WTC11 (cell line): ENCODE data around the gene PELI3. TPM values are rescaled to one million over a fixed set of nuclear protein-coding genes. Genes with fewer than 3 reads are reported as not detected.

Experiments
- ATAC-seq: fragments of 200-7000 bp; cut with Tn5 transposase; 2 replicates; pipeline ENCODE4 v1.10.0; 2021; ENCODE audit warnings: mild to moderate bottlenecking, moderate library complexity
- CTCF ChIA-PET: fragments of 300-600 bp; sonication (Branson Sonifier 250); formaldehyde crosslinking; loops from one replicate; lab custom pipeline; 2021; ENCODE audit warnings: antibody characterized with exemption; lab: Charles Lee
- POLR2A ChIA-PET: fragments of 350-600 bp; sonication (Branson Sonifier 250); formaldehyde crosslinking; loops from one replicate; lab custom pipeline; 2021; ENCODE audit warnings: antibody characterized with exemption; lab: Charles Lee
- DNase-seq: peaks from one replicate; pipeline ENCODE4 v3.0.0; 2021; ENCODE audit warnings: low spot score
- H3K27ac Mint-ChIP-seq: 2 replicates; pipeline ENCODE4 v1.8.0; 2021; ENCODE audit warnings: mixed read lengths
- H3K27me3 Mint-ChIP-seq: 2 replicates; pipeline ENCODE4 v1.8.0; 2021; ENCODE audit warnings: low read depth, mild to moderate bottlenecking, moderate library complexity, mixed read lengths
- H3K36me3 Mint-ChIP-seq: 2 replicates; pipeline ENCODE4 v1.8.0; 2021; ENCODE audit warnings: mixed read lengths
- H3K4me1 Mint-ChIP-seq: 2 replicates; pipeline ENCODE4 v1.8.0; 2022; ENCODE audit warnings: mixed read lengths
- H3K4me3 Mint-ChIP-seq: 2 replicates; pipeline ENCODE4 v1.8.0; 2021; ENCODE audit warnings: mild to moderate bottlenecking, moderate library complexity, mixed read lengths
- H3K9me3 Mint-ChIP-seq: 2 replicates; pipeline ENCODE4 v1.8.0; 2021; ENCODE audit warnings: mixed read lengths
- CBFB ChIP-seq: sonication (generic); formaldehyde crosslinking; IDR thresholded peaks from 2 replicates; pipeline ENCODE4 v1.8.1; 2022; ENCODE audit warnings: mild to moderate bottlenecking, low read depth, missing genetic modification reagents
- CDX4 ChIP-seq: fragments of 250-450 bp; sonication (Bioruptor Pico); IDR thresholded peaks from 2 replicates; pipeline ENCODE4 v1.9.0; 2021; ENCODE audit warnings: moderate library complexity, mild to moderate bottlenecking, inconsistent platforms, borderline replicate concordance
- ETV6 ChIP-seq: sonication (generic); formaldehyde crosslinking; IDR thresholded peaks from 2 replicates; pipeline ENCODE4 v1.8.1; 2022; ENCODE audit warnings: mild to moderate bottlenecking, missing genetic modification reagents
- FOXK1 ChIP-seq: sonication (generic); formaldehyde crosslinking; IDR thresholded peaks from 2 replicates; pipeline ENCODE4 v1.8.0; 2022; ENCODE audit warnings: mild to moderate bottlenecking, moderate library complexity, missing genetic modification reagents
- FOXP1 ChIP-seq: sonication (generic); formaldehyde crosslinking; IDR thresholded peaks from 2 replicates; pipeline ENCODE4 v1.8.0; 2022; ENCODE audit warnings: missing genetic modification reagents, mild to moderate bottlenecking, moderate library complexity, borderline replicate concordance
- GABPB1 ChIP-seq: sonication (generic); formaldehyde crosslinking; IDR thresholded peaks from 2 replicates; pipeline ENCODE4 v1.8.1; 2023; ENCODE audit warnings: mild to moderate bottlenecking, missing genetic modification reagents
- HMGA2 ChIP-seq: fragments of 250-450 bp; sonication (Bioruptor Pico); IDR thresholded peaks from 2 replicates; pipeline ENCODE4 v1.4.0; 2021; ENCODE audit warnings: mild to moderate bottlenecking, moderate library complexity
- MXD4 ChIP-seq: fragments of 250-450 bp; sonication (Bioruptor Pico); IDR thresholded peaks from 2 replicates; pipeline ENCODE4 v1.8.0; 2021; ENCODE audit warnings: mild to moderate bottlenecking, moderate library complexity, borderline replicate concordance
- NFE2L1 ChIP-seq: sonication (generic); formaldehyde crosslinking; IDR thresholded peaks from 2 replicates; pipeline ENCODE4 v1.8.1; 2023; ENCODE audit warnings: missing genetic modification reagents
- NR2C2 ChIP-seq: sonication (generic); formaldehyde crosslinking; IDR thresholded peaks from 2 replicates; pipeline ENCODE4 v1.8.0; 2022; ENCODE audit warnings: mild to moderate bottlenecking, missing genetic modification reagents
- NR3C1 ChIP-seq: sonication (generic); formaldehyde crosslinking; conservative IDR thresholded peaks from 2 replicates; pipeline ENCODE4 v1.8.1; 2023; ENCODE audit warnings: low read depth, mild to moderate bottlenecking, missing genetic modification reagents
- PREB ChIP-seq: sonication (generic); formaldehyde crosslinking; IDR thresholded peaks from 2 replicates; pipeline ENCODE4 v1.8.1; 2022; ENCODE audit warnings: mild to moderate bottlenecking, missing genetic modification reagents, moderate library complexity, borderline replicate concordance
- RELA ChIP-seq: sonication (generic); formaldehyde crosslinking; IDR thresholded peaks from 2 replicates; pipeline ENCODE4 v1.8.1; 2022; ENCODE audit warnings: missing genetic modification reagents, mild to moderate bottlenecking, borderline replicate concordance
- TCF7 ChIP-seq: sonication (generic); formaldehyde crosslinking; IDR thresholded peaks from 2 replicates; pipeline ENCODE4 v1.8.0; 2022; ENCODE audit warnings: mild to moderate bottlenecking, low read depth, missing genetic modification reagents, moderate library complexity
- TP53 ChIP-seq: sonication (generic); formaldehyde crosslinking; IDR thresholded peaks from 2 replicates; pipeline ENCODE4 v1.8.1; 2023; ENCODE audit warnings: mild to moderate bottlenecking, missing genetic modification reagents
- ZBTB21 ChIP-seq: sonication (generic); formaldehyde crosslinking; IDR thresholded peaks from 2 replicates; pipeline ENCODE4 v1.8.1; 2023; ENCODE audit warnings: mild to moderate bottlenecking, missing genetic modification reagents, borderline replicate concordance
- ZNF263 ChIP-seq: sonication (generic); formaldehyde crosslinking; IDR thresholded peaks from 2 replicates; pipeline ENCODE4 v1.8.1; 2022; ENCODE audit warnings: low read depth, mild to moderate bottlenecking, moderate library complexity, missing genetic modification reagents
- ZNF396 ChIP-seq: fragments of 250-450 bp; sonication (Bioruptor Pico); IDR thresholded peaks from 2 replicates; pipeline ENCODE4 v1.8.0; 2021; ENCODE audit warnings: mild to moderate bottlenecking, moderate library complexity, borderline replicate concordance
- ZNF423 ChIP-seq: fragments of 250-450 bp; sonication (Bioruptor Pico); IDR thresholded peaks from 2 replicates; pipeline ENCODE4 v2.1.2; 2022; ENCODE audit warnings: mild to moderate bottlenecking, moderate library complexity
- total RNA-seq: library from RNA; stranded (reverse); gene quantifications from 3 replicates; pipeline ENCODE4 v1.2.3, GENCODE V29; 2021
- TF ChIP-seq, protein P1 (sequence below): sonication (generic); formaldehyde crosslinking; IDR thresholded peaks from 2 replicates; pipeline ENCODE4 v1.8.0; 2022; ENCODE audit warnings: mild to moderate bottlenecking, missing genetic modification reagents
- TF ChIP-seq, protein P2 (sequence below): fragments of 200-600 bp; IDR thresholded peaks from 2 replicates; pipeline ENCODE4 v1.8.0; 2022; ENCODE audit warnings: antibody characterized with exemption
- TF ChIP-seq, protein P3 (sequence below): sonication (generic); formaldehyde crosslinking; IDR thresholded peaks from 2 replicates; pipeline ENCODE4 v1.8.1; 2023; ENCODE audit warnings: mild to moderate bottlenecking, moderate library complexity, missing genetic modification reagents
- TF ChIP-seq, protein P4 (sequence below): fragments of 250-450 bp; sonication (Bioruptor Pico); IDR thresholded peaks from 2 replicates; pipeline ENCODE4 v1.9.0; 2021; ENCODE audit warnings: mild to moderate bottlenecking
- TF ChIP-seq, protein P5 (sequence below): sonication (generic); formaldehyde crosslinking; IDR thresholded peaks from 2 replicates; pipeline ENCODE4 v1.8.1; 2023; ENCODE audit warnings: mild to moderate bottlenecking, missing genetic modification reagents, borderline replicate concordance

The PELI3 gene
- total RNA-seq, 1 experiment from 2014 or later: 7.8 TPM

- TF ChIP-seq, protein P1, sequence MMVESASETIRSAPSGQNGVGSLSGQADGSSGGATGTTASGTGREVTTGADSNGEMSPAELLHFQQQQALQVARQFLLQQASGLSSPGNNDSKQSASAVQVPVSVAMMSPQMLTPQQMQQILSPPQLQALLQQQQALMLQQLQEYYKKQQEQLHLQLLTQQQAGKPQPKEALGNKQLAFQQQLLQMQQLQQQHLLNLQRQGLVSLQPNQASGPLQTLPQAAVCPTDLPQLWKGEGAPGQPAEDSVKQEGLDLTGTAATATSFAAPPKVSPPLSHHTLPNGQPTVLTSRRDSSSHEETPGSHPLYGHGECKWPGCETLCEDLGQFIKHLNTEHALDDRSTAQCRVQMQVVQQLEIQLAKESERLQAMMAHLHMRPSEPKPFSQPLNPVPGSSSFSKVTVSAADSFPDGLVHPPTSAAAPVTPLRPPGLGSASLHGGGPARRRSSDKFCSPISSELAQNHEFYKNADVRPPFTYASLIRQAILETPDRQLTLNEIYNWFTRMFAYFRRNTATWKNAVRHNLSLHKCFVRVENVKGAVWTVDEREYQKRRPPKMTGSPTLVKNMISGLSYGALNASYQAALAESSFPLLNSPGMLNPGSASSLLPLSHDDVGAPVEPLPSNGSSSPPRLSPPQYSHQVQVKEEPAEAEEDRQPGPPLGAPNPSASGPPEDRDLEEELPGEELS (CRISPR knock-in tag): no peak
- no peak for TF ChIP-seq HMGA2 (CRISPR knock-in tag)
- TF ChIP-seq RELA (CRISPR knock-in tag): no peak
- no peak for TF ChIP-seq TCF7 (CRISPR knock-in tag)
- TF ChIP-seq, protein P2, sequence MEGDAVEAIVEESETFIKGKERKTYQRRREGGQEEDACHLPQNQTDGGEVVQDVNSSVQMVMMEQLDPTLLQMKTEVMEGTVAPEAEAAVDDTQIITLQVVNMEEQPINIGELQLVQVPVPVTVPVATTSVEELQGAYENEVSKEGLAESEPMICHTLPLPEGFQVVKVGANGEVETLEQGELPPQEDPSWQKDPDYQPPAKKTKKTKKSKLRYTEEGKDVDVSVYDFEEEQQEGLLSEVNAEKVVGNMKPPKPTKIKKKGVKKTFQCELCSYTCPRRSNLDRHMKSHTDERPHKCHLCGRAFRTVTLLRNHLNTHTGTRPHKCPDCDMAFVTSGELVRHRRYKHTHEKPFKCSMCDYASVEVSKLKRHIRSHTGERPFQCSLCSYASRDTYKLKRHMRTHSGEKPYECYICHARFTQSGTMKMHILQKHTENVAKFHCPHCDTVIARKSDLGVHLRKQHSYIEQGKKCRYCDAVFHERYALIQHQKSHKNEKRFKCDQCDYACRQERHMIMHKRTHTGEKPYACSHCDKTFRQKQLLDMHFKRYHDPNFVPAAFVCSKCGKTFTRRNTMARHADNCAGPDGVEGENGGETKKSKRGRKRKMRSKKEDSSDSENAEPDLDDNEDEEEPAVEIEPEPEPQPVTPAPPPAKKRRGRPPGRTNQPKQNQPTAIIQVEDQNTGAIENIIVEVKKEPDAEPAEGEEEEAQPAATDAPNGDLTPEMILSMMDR: no peak
- no peak for TF ChIP-seq GABPB1 (CRISPR knock-in tag)
- no peak for TF ChIP-seq NFE2L1
- TF ChIP-seq MXD4: no peak
- no peak for TF ChIP-seq ZNF396 (CRISPR knock-in tag)
- TF ChIP-seq, protein P3, sequence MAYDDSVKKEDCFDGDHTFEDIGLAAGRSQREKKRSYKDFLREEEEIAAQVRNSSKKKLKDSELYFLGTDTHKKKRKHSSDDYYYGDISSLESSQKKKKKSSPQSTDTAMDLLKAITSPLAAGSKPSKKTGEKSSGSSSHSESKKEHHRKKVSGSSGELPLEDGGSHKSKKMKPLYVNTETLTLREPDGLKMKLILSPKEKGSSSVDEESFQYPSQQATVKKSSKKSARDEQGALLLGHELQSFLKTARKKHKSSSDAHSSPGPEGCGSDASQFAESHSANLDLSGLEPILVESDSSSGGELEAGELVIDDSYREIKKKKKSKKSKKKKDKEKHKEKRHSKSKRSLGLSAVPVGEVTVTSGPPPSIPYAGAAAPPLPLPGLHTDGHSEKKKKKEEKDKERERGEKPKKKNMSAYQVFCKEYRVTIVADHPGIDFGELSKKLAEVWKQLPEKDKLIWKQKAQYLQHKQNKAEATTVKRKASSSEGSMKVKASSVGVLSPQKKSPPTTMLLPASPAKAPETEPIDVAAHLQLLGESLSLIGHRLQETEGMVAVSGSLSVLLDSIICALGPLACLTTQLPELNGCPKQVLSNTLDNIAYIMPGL (CRISPR knock-in tag): no peak
- TF ChIP-seq ZNF423 (CRISPR knock-in tag): no peak
- TF ChIP-seq ETV6 (CRISPR knock-in tag): no peak
- TF ChIP-seq NR2C2: no peak
Measured at GRCh38 chr11:66497206-66497605, 30.5 kb downstream of the PELI3 start (continued).

DNA sequence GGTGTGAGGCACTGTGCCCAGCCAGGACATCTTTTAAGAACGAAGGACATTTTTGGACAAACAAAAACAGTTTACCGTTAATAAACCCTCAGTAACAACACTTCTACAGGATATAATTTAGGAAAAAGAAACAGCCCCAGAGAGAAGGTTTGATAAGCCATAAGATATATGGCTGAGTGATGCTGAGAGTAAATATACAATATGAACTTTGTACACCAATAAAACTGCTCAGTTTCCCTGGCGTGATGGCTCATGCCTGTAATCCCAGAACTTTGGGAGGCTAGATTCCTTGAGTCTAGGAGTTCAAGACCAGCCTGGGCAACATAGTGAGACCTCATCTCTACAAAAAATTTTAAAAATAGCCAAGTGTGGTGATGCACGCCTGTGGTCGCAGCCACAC, 31.8 kb downstream of the PELI3 start:
- no peaks in the 10 kb centered on the region for H3K9me3 Mint-ChIP-seq
- CTCF ChIA-PET: no interaction called here
- POLR2A ChIA-PET: no interaction called here
- no peak for ATAC-seq
- no peak overlapping the region for H3K27ac Mint-ChIP-seq
- DNase-seq: no peak
- H3K4me3 Mint-ChIP-seq: no peak overlapping the region
- H3K27me3 Mint-ChIP-seq: no peaks in the 10 kb centered on the region
- H3K36me3 Mint-ChIP-seq: peaks cover 20% of the 10 kb centered on the region; the same call in 1 of the 2 replicates
- no peaks in the 10 kb centered on the region for H3K4me1 Mint-ChIP-seq
- TF ChIP-seq ZNF263 (CRISPR knock-in tag) (no peak), CBFB (no peak), PREB (CRISPR knock-in tag) (no peak), TP53 (CRISPR knock-in tag) (no peak), ZBTB21 (CRISPR knock-in tag) (no peak), CDX4 (CRISPR knock-in tag) (no peak), FOXK1 (CRISPR knock-in tag) (no peak), NR3C1 (CRISPR knock-in tag) (no peak), HMGA2 (CRISPR knock-in tag) (no peak), FOXP1 (CRISPR knock-in tag) (no peak)
- TF ChIP-seq, protein P4, sequence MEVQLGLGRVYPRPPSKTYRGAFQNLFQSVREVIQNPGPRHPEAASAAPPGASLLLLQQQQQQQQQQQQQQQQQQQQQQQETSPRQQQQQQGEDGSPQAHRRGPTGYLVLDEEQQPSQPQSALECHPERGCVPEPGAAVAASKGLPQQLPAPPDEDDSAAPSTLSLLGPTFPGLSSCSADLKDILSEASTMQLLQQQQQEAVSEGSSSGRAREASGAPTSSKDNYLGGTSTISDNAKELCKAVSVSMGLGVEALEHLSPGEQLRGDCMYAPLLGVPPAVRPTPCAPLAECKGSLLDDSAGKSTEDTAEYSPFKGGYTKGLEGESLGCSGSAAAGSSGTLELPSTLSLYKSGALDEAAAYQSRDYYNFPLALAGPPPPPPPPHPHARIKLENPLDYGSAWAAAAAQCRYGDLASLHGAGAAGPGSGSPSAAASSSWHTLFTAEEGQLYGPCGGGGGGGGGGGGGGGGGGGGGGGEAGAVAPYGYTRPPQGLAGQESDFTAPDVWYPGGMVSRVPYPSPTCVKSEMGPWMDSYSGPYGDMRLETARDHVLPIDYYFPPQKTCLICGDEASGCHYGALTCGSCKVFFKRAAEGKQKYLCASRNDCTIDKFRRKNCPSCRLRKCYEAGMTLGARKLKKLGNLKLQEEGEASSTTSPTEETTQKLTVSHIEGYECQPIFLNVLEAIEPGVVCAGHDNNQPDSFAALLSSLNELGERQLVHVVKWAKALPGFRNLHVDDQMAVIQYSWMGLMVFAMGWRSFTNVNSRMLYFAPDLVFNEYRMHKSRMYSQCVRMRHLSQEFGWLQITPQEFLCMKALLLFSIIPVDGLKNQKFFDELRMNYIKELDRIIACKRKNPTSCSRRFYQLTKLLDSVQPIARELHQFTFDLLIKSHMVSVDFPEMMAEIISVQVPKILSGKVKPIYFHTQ (CRISPR knock-in tag): no peak
- TF ChIP-seq, protein P5, sequence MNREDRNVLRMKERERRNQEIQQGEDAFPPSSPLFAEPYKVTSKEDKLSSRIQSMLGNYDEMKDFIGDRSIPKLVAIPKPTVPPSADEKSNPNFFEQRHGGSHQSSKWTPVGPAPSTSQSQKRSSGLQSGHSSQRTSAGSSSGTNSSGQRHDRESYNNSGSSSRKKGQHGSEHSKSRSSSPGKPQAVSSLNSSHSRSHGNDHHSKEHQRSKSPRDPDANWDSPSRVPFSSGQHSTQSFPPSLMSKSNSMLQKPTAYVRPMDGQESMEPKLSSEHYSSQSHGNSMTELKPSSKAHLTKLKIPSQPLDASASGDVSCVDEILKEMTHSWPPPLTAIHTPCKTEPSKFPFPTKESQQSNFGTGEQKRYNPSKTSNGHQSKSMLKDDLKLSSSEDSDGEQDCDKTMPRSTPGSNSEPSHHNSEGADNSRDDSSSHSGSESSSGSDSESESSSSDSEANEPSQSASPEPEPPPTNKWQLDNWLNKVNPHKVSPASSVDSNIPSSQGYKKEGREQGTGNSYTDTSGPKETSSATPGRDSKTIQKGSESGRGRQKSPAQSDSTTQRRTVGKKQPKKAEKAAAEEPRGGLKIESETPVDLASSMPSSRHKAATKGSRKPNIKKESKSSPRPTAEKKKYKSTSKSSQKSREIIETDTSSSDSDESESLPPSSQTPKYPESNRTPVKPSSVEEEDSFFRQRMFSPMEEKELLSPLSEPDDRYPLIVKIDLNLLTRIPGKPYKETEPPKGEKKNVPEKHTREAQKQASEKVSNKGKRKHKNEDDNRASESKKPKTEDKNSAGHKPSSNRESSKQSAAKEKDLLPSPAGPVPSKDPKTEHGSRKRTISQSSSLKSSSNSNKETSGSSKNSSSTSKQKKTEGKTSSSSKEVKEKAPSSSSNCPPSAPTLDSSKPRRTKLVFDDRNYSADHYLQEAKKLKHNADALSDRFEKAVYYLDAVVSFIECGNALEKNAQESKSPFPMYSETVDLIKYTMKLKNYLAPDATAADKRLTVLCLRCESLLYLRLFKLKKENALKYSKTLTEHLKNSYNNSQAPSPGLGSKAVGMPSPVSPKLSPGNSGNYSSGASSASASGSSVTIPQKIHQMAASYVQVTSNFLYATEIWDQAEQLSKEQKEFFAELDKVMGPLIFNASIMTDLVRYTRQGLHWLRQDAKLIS (CRISPR knock-in tag): no peak
